HUES64 (cell line): Measurements from ENCODE around the gene R3HDM2.
"Not testable (repeated sequence)": the region's sequence is repeated elsewhere in the genome, so short reads cannot be mapped to it uniquely, and the experiment has no call there.

Source experiments
- H3K27ac ChIP-seq: 2 replicates; pipeline ENCODE4 v1.7.0; 2013; ENCODE audit warnings: low read depth, low read length, inconsistent platforms
- H3K27me3 ChIP-seq: 2 replicates; pipeline ENCODE4 v1.6.1; 2013; ENCODE audit warnings: mild to moderate bottlenecking, low read length; ENCODE audit not compliant: insufficient read depth
- H3K36me3 ChIP-seq: 2 replicates; pipeline ENCODE4 v1.6.1; 2013; ENCODE audit warnings: mild to moderate bottlenecking, low read length; ENCODE audit not compliant: insufficient read depth
- H3K4me1 ChIP-seq: 2 replicates; pipeline ENCODE4 v1.6.1; 2013; ENCODE audit warnings: mild to moderate bottlenecking, low read length, moderate library complexity; ENCODE audit not compliant: insufficient read depth
- H3K4me3 ChIP-seq: 2 replicates; pipeline ENCODE4 v1.5.1; 2013; ENCODE audit warnings: mild to moderate bottlenecking, low read length, moderate library complexity
- H3K9ac ChIP-seq: 2 replicates; pipeline ENCODE4 v1.6.1; 2013; ENCODE audit warnings: mild to moderate bottlenecking, low read depth, low read length
- H3K9me3 ChIP-seq: 2 replicates; pipeline ENCODE4 v1.6.1; 2013; ENCODE audit warnings: low read depth, low read length; ENCODE audit not compliant: insufficient read depth
- WGBS: fragments of 150-250, 120-280 bp; methylation state at CpG from one replicate; pipeline ENCODE4 v1.1.7; 2013; ENCODE audit warnings: missing lambda C conversion rate; 5-methylcytosine and 5-hydroxymethylcytosine counted together

R3HDM2 gene

GRCh38 chr12:57341275-57341990 is 89.4 kb downstream of the R3HDM2 start:
- H3K4me3 ChIP-seq: no peak overlapping the region
- H3K9ac ChIP-seq: no peak overlapping the region
- peaks cover 20% of the 10 kb centered on the region for H3K4me1 ChIP-seq
- H3K27me3 ChIP-seq: no peaks in the 10 kb centered on the region
- H3K27ac ChIP-seq: no peak overlapping the region
- H3K9me3 ChIP-seq: no peaks in the 10 kb centered on the region
- 73% methylated on average over 5 of the region's 7 CpGs for WGBS
- H3K36me3 ChIP-seq: no peaks in the 10 kb centered on the region

GRCh38 chr12:57340104-57340503 is 90.7 kb downstream of the R3HDM2 start:
- no peak overlapping the region for H3K4me3 ChIP-seq
- no peaks in the 10 kb centered on the region for H3K36me3 ChIP-seq
- H3K9me3 ChIP-seq: no peaks in the 10 kb centered on the region
- no peak overlapping the region for H3K27ac ChIP-seq
- H3K4me1 ChIP-seq: peaks cover 20% of the 10 kb centered on the region
- 66% methylated on average over 3 of the region's 3 CpGs for WGBS
- H3K27me3 ChIP-seq: no peaks in the 10 kb centered on the region
- H3K9ac ChIP-seq: no peak overlapping the region

GRCh38 chr12:57336299-57336698 is 94.5 kb downstream of the R3HDM2 start:
- not testable (repeated sequence) for H3K9ac ChIP-seq, H3K4me3 ChIP-seq, H3K27ac ChIP-seq, H3K36me3 ChIP-seq, H3K9me3 ChIP-seq, H3K27me3 ChIP-seq, H3K4me1 ChIP-seq
- WGBS: 91% methylated on average over 4 of the region's 4 CpGs

GRCh38 chr12:57334219-57334618 is 96.6 kb downstream of the R3HDM2 start:
- no peaks in the 10 kb centered on the region for H3K4me1 ChIP-seq
- no peak overlapping the region for H3K4me3 ChIP-seq
- WGBS: no CpG with 5 or more reads among the region's 1 CpG
- H3K36me3 ChIP-seq: peaks cover 5% of the 10 kb centered on the region; the same call in 1 of the 2 replicates
- no peaks in the 10 kb centered on the region for H3K9me3 ChIP-seq
- no peaks in the 10 kb centered on the region for H3K27me3 ChIP-seq
- H3K27ac ChIP-seq: no peak overlapping the region
- H3K9ac ChIP-seq: no peak overlapping the region

DNA sequence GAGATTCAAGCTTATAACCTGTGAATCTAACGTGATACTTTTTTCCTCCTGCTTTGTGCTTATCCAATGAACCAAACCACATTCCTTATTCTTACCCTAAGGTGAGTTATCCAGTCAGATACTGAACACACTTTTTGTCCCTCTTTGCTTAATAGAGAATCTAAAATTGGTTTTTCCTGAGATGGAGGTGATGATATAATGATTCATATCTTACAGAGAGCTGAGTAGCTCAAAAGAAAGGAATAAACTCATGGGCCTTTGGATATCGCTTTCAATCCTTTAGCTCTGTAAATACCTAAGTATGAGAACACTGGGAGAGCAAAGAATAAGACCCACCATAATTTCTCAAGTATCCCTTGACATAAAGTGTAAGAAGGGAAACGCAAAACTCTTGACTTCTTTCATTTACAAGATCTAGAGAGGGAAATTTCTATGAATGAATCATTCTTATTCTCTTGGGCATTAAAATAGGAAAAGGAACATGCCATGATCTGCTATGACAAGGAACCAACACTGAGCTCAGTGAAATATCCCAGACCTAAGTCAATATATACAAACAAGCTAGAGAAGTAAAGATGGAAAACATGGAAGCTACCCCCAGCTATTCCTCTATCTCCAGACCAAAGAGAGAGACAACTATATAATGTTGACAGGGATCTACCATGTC is 98.1 kb downstream of the R3HDM2 start:
- H3K36me3 ChIP-seq: peaks cover 5% of the 10 kb centered on the region; the same call in 1 of the 2 replicates
- H3K9ac ChIP-seq: no peak overlapping the region
- H3K27ac ChIP-seq: no peak overlapping the region
- H3K9me3 ChIP-seq: no peaks in the 10 kb centered on the region
- no peaks in the 10 kb centered on the region for H3K27me3 ChIP-seq
- no peaks in the 10 kb centered on the region for H3K4me1 ChIP-seq
- H3K4me3 ChIP-seq: no peak overlapping the region
- 100% methylated on average over 2 of the region's 3 CpGs for whole genome bisulfite sequencing

- H3K27me3 ChIP-seq: no peaks in the 10 kb centered on the region
- WGBS: 97% methylated on average over 5 of the region's 5 CpGs
- peaks cover 5% of the 10 kb centered on the region; the same call in 1 of the 2 replicates for H3K36me3 ChIP-seq
- H3K9me3 ChIP-seq: no peaks in the 10 kb centered on the region
- no peak overlapping the region for H3K4me3 ChIP-seq
- no peak overlapping the region for H3K9ac ChIP-seq
- no peaks in the 10 kb centered on the region for H3K4me1 ChIP-seq
- no peak overlapping the region for H3K27ac ChIP-seq
Observed at GRCh38 chr12:57330992-57331391, 99.9 kb downstream of the R3HDM2 start.

GRCh38 chr12:57329219-57329618 is 101.6 kb downstream of the R3HDM2 start:
- H3K4me1 ChIP-seq: no peaks in the 10 kb centered on the region
- no peak overlapping the region for H3K4me3 ChIP-seq
- no peaks in the 10 kb centered on the region for H3K27me3 ChIP-seq
- WGBS: 100% methylated on average over 1 of the region's 4 CpGs
- H3K9ac ChIP-seq: no peak overlapping the region
- peaks cover 5% of the 10 kb centered on the region; the same call in 1 of the 2 replicates for H3K36me3 ChIP-seq
- H3K9me3 ChIP-seq: no peaks in the 10 kb centered on the region
- no peak overlapping the region for H3K27ac ChIP-seq

- Histone ChIP-seq H3K9me3 (no peaks in the 10 kb centered on the region), H3K36me3 (no peaks in the 10 kb centered on the region), H3K9ac (no peak overlapping the region), H3K27me3 (no peaks in the 10 kb centered on the region), H3K27ac (no peak overlapping the region), H3K4me1 (no peaks in the 10 kb centered on the region), H3K4me3 (no peak overlapping the region)
Observed at GRCh38 chr12:57325395-57325794, 105.4 kb downstream of the R3HDM2 start.

DNA sequence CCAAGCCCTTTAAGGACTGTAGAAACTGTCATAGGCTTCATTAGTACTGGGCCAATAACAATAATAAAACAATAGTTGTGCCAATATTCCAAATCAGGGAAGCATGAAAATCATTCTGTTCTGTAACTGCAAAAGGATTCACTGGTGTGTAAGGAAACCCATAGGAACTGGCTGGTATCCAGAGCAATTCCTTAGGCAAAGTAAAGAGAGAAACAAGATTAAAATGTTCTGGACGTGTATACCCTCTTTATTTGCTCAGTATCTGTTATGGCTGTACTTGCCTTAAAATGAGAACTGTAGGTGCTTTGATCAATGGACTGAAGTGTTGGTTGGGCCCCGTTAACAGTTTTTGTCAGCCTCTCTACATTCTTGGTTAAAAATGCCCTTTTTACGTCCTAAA is 107.4 kb downstream of the R3HDM2 start:
- no peaks in the 10 kb centered on the region for H3K9me3 ChIP-seq
- no peak overlapping the region for H3K27ac ChIP-seq
- WGBS: 85% methylated on average over 3 of the region's 3 CpGs
- peaks cover 6% of the 10 kb centered on the region for H3K4me1 ChIP-seq
- no peaks in the 10 kb centered on the region for H3K36me3 ChIP-seq
- no peak overlapping the region for H3K4me3 ChIP-seq
- no peaks in the 10 kb centered on the region for H3K27me3 ChIP-seq
- no peak overlapping the region for H3K9ac ChIP-seq

- peaks cover 6% of the 10 kb centered on the region for H3K4me1 ChIP-seq
- no peak overlapping the region for H3K4me3 ChIP-seq
- 100% methylated on average over 2 of the region's 2 CpGs for WGBS
- H3K36me3 ChIP-seq: no peaks in the 10 kb centered on the region
- H3K9ac ChIP-seq: no peak overlapping the region
- no peak overlapping the region for H3K27ac ChIP-seq
- H3K9me3 ChIP-seq: no peaks in the 10 kb centered on the region
- H3K27me3 ChIP-seq: no peaks in the 10 kb centered on the region
Observed at GRCh38 chr12:57320639-57321038, 110.2 kb downstream of the R3HDM2 start.

DNA sequence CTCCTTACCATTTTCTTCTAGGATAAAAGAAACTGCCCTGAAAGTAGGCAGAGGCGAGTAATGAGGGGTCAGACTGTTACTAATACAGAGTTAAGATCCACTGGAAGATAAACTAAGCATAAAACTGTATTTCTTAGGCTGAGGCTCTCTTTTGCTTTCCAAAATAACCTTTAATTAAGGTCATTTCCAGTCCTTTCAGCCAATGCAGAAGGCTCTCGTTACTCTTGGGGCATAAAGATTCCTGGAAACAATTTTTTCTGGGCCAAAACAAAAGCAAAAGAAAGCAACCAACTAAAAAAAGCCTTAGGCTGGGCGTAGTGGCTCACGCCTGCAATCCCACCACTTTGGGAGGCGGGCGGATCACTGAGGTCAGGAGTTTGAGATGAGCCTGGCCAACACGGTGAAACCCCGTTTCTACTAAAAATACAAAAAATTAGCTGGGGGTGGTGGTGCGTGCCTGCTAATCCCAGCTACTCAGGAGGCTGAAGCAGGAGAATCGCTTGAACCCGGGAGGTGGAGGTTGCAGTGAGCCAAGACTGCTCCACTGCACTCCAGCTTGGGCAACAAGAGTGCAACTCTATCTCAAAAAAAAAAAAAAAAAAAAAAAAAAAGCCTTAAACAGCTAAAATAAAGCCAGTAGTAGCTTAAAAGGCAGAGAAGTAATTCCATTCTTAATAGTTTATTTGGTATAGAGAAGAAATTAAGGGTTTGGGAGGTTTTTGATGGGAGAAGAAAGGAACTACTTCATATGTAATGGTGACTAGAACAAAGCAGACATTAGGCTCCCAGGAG is 111.0 kb downstream of the R3HDM2 start:
- Histone ChIP-seq H3K4me3 (no peak overlapping the region), H3K4me1 (peaks cover 6% of the 10 kb centered on the region), H3K9ac (peak overlapping the region; percentile 7; the same call in 1 of the 2 replicates), H3K27ac (no peak overlapping the region), H3K36me3 (no peaks in the 10 kb centered on the region), H3K9me3 (no peaks in the 10 kb centered on the region), H3K27me3 (no peaks in the 10 kb centered on the region)
- 92% methylated on average over 11 of the region's 11 CpGs for WGBS
